Right atrium auricular region (tissue), 2 donors: ENCODE data around the gene MPIG6B. TPM values are rescaled to one million over a fixed set of nuclear protein-coding genes. Genes with fewer than 3 reads are reported as not detected.

Experiments used
- DNase-seq: peaks from one replicate; pipeline ENCODE4 v3.0.0-alpha.2; 2019; ENCODE audit warnings: low spot score
- H3K27ac ChIP-seq, 2 donors: fragments of 200-600 bp; sonication (generic); 1 replicate in 1 of 2; 2 replicates in 1 of 2; pipeline ENCODE4 v1.5.1; 2016 to 2019
- H3K27me3 ChIP-seq, 2 donors: fragments of 200-600 bp; sonication (generic); one replicate each; pipeline versions ENCODE4 v1.5.1 to v1.6.0; 2017 to 2019
- H3K36me3 ChIP-seq: fragments of 200-600 bp; sonication (generic); one replicate; pipeline ENCODE4 v1.5.1; 2016
- H3K4me1 ChIP-seq, 2 donors: fragments of 200-600 bp; sonication (generic); one replicate each; pipeline versions ENCODE4 v1.5.1 to v1.6.0; 2017 to 2019
- H3K4me3 ChIP-seq, 2 donors: fragments of 200-600 bp; sonication (generic); 1 replicate in 1 of 2; 2 replicates in 1 of 2; pipeline ENCODE4 v1.5.1; 2017 to 2019; ENCODE audit warnings: mild to moderate bottlenecking in 1 of 2, moderate library complexity in 1 of 2
- H3K9me3 ChIP-seq, 2 donors: fragments of 200-600 bp; sonication (generic); one replicate each; pipeline ENCODE4 v1.5.1; 2019
- CTCF ChIP-seq, 2 donors: fragments of 200-600 bp; sonication (generic); IDR thresholded peaks; one replicate each; pipeline ENCODE4 v1.5.1; 2019; ENCODE audit warnings: antibody characterized with exemption in 2 of 2
- total RNA-seq, 2 donors: library from RNA; depleted of rRNA; stranded (reverse); fragments of >200 nt; gene quantifications; one replicate each; pipeline ENCODE4 v1.1.0, GENCODE V29; 2016

Gene MPIG6B
- total RNA-seq, 2 donors from 2014 or later = 0.55 TPM; not detected in 1

GRCh38 chr6:31702405-31702818, 20.8 kb upstream of the MPIG6B start:
- peak overlapping the region; percentile 97 to 98 for H3K27ac ChIP-seq
- peaks cover 0 to 22% of the 10 kb centered on the region in 2 donors for H3K4me1 ChIP-seq
- no peaks in the 10 kb centered on the region for H3K9me3 ChIP-seq
- DNase-seq = no peak
- H3K27me3 ChIP-seq = no peaks in the 10 kb centered on the region
- no peak for TF ChIP-seq CTCF (IDR thresholded peaks at IDR 0.05)
- peak overlapping the region; percentile 78 to 82 for H3K4me3 ChIP-seq
- H3K36me3 ChIP-seq = peaks cover 24% of the 10 kb centered on the region

GRCh38 chr6:31702819-31703716, 20.1 kb upstream of the MPIG6B start, which contains the start of gene ABHD16A:
Gene ABHD16A, minus strand, starts transcription at chr6:31703324. Its CDS starts 43 bp downstream, at chr6:31703281.
- Histone ChIP-seq H3K4me3 (peak within 1 kb of the TSS; percentile 78 to 82), H3K27me3 (no peaks in the 10 kb centered on the region), H3K27ac (peak within 1 kb of the TSS; percentile 97 to 98), H3K36me3 (peaks cover 21% of the 10 kb centered on the region), H3K4me1 (peaks cover 0 to 18% of the 10 kb centered on the region in 2 donors), H3K9me3 (no peaks in the 10 kb centered on the region)
- peak; percentile 99 for DNase-seq
- TF ChIP-seq CTCF (IDR thresholded peaks at IDR 0.05) = peak in 1 of 2 donors; percentile 30

GRCh38 chr6:31705931-31706330, 17.2 kb upstream of the MPIG6B start:
- H3K27ac ChIP-seq = no peak overlapping the region
- H3K36me3 ChIP-seq = no peaks in the 10 kb centered on the region
- no peaks in the 10 kb centered on the region for H3K9me3 ChIP-seq
- H3K4me1 ChIP-seq = peaks cover 0 to 15% of the 10 kb centered on the region in 2 donors
- no peak for TF ChIP-seq CTCF (IDR thresholded peaks at IDR 0.05)
- no peak for DNase-seq
- no peak overlapping the region for H3K4me3 ChIP-seq
- no peaks in the 10 kb centered on the region for H3K27me3 ChIP-seq

- TF ChIP-seq CTCF (IDR thresholded peaks at IDR 0.05) = no peak
- H3K9me3 ChIP-seq = no peaks in the 10 kb centered on the region
Observed at GRCh38 chr6:31706599-31706998, 16.6 kb upstream of the MPIG6B start, which contains the start of gene LY6G6F. Gene LY6G6F, plus strand, starts transcription at chr6:31706866. Its CDS starts 41 bp downstream, at chr6:31706907.

GRCh38 chr6:31707701-31708100, 15.5 kb upstream of the MPIG6B start:
- Histone ChIP-seq H3K27me3 (no peaks in the 10 kb centered on the region), H3K36me3 (no peaks in the 10 kb centered on the region), H3K4me1 (no peaks in the 10 kb centered on the region), H3K27ac (no peak overlapping the region), H3K9me3 (no peaks in the 10 kb centered on the region), H3K4me3 (no peak overlapping the region)
- DNase-seq = no peak
- no peak for TF ChIP-seq CTCF (IDR thresholded peaks at IDR 0.05)

More at GRCh38 chr6:31706599-31706998, 16.6 kb upstream of the MPIG6B start, which contains the start of gene LY6G6F:
- Histone ChIP-seq H3K27me3 (no peaks in the 10 kb centered on the region), H3K36me3 (no peaks in the 10 kb centered on the region), H3K4me1 (peaks cover 0 to 8% of the 10 kb centered on the region in 2 donors), H3K4me3 (no peak within 1 kb of the TSS), H3K27ac (no peak within 1 kb of the TSS)
- no peak for DNase-seq
